Measurements from ENCODE around the gene SRSF11.
"Not testable (repeated sequence)": the region's sequence is repeated elsewhere in the genome, so short reads cannot be mapped to it uniquely, and the experiment has no call there.

Gene SRSF11, protein sequence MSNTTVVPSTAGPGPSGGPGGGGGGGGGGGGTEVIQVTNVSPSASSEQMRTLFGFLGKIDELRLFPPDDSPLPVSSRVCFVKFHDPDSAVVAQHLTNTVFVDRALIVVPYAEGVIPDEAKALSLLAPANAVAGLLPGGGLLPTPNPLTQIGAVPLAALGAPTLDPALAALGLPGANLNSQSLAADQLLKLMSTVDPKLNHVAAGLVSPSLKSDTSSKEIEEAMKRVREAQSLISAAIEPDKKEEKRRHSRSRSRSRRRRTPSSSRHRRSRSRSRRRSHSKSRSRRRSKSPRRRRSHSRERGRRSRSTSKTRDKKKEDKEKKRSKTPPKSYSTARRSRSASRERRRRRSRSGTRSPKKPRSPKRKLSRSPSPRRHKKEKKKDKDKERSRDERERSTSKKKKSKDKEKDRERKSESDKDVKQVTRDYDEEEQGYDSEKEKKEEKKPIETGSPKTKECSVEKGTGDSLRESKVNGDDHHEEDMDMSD

DNA sequence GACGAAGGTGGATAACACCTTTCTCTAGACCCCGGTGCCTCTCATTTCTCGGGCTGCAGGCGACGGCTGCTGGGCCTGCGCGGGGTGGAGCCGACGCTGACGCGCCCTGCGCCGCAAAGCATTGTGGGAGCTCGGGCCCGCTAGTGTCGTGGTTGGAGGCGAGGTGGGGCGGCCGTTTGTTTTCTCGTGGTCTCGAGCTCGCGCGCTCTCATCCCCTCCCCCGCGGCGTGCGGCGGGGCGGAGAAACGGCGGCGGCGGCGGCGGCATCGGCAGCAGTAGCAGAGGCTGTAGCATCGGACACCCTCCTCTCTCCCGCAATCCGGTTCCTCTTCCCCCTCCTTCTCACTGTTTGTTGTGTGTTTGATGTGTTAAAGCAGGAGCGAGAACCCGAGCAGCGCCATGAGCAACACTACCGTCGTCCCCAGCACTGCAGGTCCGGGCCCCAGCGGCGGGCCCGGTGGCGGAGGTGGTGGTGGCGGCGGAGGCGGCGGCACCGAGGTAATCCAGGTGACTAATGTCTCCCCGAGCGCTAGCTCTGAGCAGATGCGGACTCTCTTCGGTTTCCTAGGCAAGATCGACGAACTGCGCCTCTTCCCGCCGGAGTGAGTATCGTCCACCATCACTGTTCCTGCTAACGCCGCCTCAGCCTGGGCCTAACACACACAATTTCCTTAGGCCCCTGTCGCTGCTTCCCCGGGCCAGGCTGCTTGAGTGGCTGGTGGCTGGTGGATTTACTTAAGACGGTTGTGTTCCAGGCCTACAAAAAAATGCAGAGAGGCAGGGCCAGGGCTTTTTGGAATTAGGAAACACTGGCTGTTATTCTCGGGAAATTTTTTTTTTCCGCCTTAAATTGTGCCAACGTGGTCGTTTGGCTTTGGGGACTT is at the start of gene SRSF11:
Gene SRSF11 (plus strand): TSS at position 143 of the 884 bp plus-strand sequence. CDS start 257 bp downstream, at position 400.
- ChIA-PET CTCF (interaction anchor here (0.7 kb wide), 1 partner anchor 9 kb away, joined by 3 read pairs; no protein-coding TSS in a partner anchor), POLR2A (interaction anchor here (0.7 to 1.3 kb wide), 4 partner anchors 13 to 2000 kb away, joined by 3 to 15 read pairs (median 3); partner anchors contain the start of gene LRRC40)
- peak; percentile 45 for DNase-seq (ENCODE audit: low read depth, low spot score)
- H3K4me3 ChIP-seq (ENCODE audit: low read depth, low read length), result peak within 1 kb of the TSS; percentile 74
- TF ChIP-seq, protein P1, sequence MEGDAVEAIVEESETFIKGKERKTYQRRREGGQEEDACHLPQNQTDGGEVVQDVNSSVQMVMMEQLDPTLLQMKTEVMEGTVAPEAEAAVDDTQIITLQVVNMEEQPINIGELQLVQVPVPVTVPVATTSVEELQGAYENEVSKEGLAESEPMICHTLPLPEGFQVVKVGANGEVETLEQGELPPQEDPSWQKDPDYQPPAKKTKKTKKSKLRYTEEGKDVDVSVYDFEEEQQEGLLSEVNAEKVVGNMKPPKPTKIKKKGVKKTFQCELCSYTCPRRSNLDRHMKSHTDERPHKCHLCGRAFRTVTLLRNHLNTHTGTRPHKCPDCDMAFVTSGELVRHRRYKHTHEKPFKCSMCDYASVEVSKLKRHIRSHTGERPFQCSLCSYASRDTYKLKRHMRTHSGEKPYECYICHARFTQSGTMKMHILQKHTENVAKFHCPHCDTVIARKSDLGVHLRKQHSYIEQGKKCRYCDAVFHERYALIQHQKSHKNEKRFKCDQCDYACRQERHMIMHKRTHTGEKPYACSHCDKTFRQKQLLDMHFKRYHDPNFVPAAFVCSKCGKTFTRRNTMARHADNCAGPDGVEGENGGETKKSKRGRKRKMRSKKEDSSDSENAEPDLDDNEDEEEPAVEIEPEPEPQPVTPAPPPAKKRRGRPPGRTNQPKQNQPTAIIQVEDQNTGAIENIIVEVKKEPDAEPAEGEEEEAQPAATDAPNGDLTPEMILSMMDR (IDR thresholded peaks at IDR 0.05; ENCODE audit: insufficient read depth, low read length, missing control alignments), result no peak

DNA sequence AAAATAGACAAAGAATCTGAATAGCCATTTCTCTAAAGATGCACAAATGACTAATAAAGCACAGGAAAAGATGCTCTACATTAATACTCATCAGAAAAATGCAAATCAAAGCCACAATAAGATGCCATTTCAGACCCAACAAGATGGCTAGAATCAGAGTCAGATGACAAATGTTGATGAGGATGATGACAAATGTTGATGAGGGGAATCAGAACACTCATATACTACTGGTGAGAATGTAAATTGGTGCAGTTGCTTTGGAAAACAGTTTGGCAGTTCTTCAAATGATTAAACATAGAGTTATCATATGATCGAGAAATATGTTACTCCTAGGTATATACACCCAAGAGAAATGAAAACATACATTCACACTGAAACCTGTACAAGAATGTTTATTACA is 49.7 kb upstream of the SRSF11 start:
- CTCF ChIA-PET, result no interaction called here
- TF ChIP-seq, protein P1 (IDR thresholded peaks at IDR 0.05; ENCODE audit: insufficient read depth, low read length, missing control alignments), result no peak
- DNase-seq (ENCODE audit: low read depth, low spot score), result no peak
- POLR2A ChIA-PET, result no interaction called here
- no peak overlapping the region for H3K4me3 ChIP-seq (ENCODE audit: low read depth, low read length)

DNA sequence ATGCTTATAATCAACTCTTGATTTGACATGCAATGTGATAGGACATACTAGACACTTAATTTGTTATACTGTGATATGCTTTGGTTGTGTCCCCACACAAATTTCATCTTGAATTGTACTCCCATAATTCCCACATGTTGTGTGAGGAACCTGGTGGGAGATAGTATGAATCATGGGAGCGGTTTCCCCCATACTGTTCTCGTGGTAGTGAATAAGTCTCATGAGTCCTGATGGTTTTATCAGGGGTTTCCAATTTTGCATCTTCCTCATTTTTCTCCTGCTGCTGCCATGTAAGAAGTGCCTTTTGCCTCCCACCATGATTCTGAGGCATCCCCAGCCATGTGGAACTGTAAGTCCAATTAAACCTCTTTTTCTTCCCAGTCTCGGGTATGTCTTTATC is 36.0 kb upstream of the SRSF11 start:
- CTCF ChIA-PET; POLR2A ChIA-PET; H3K4me3 ChIP-seq (ENCODE audit: low read depth, low read length); DNase-seq (ENCODE audit: low read depth, low spot score): not testable (repeated sequence)

DNA sequence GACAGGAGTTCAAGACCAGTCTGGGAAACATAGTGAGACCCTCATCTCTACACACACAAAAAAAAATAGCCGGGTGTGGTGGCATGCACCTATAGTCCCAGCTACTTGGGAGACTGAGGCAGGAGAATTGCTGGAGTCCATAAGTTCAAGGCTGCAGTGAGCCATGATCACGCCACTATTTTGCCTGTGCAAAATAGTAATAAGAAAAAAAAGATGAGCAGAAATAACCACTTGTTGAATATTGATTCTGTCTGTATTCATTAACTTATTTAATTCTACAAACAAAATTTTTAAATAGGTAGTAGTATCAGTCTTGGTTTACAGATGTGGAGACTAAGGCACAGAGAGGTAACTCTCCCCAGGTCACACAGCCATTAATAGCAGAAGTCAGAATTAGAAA is 32.7 kb upstream of the SRSF11 start:
- POLR2A ChIA-PET, result no interaction called here

DNA sequence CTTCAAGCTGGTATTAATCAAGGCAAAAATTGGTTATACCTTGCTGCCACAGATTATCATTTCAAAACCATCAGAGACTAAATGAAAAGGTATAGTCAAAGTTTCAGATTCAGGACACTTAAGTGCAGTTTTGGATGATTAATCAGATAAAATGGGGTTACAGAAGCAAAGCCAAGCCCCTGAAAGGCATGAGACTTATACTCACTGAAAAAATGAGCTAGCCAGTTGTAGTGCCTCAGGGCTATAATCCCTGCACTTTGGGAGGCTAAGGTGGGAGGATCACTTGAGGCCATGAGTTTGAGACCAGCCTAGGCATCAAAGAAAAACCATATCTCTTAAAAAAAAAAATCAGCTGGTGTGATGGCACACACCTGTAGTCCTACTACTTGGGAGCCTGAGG is 31.0 kb upstream of the SRSF11 start:
- TF ChIP-seq, protein P1 (IDR thresholded peaks at IDR 0.05; ENCODE audit: insufficient read depth, low read length, missing control alignments), result no peak
- ChIA-PET CTCF (interaction anchor here (0.6 to 1.1 kb wide), 4 partner anchors 47 to 537 kb away, joined by 3 to 4 read pairs (median 3); no protein-coding TSS in a partner anchor), POLR2A (no interaction called here)
- H3K4me3 ChIP-seq (ENCODE audit: low read depth, low read length), result no peak overlapping the region
- DNase-seq (ENCODE audit: low read depth, low spot score), result no peak

More for the DNA sequence above, 32.7 kb upstream of the SRSF11 start:
- H3K4me3 ChIP-seq (ENCODE audit: low read depth, low read length), result no peak overlapping the region
- TF ChIP-seq, protein P1 (IDR thresholded peaks at IDR 0.05; ENCODE audit: insufficient read depth, low read length, missing control alignments), result no peak
- no peak for DNase-seq (ENCODE audit: low read depth, low spot score)
- CTCF ChIA-PET, result no interaction called here

DNA sequence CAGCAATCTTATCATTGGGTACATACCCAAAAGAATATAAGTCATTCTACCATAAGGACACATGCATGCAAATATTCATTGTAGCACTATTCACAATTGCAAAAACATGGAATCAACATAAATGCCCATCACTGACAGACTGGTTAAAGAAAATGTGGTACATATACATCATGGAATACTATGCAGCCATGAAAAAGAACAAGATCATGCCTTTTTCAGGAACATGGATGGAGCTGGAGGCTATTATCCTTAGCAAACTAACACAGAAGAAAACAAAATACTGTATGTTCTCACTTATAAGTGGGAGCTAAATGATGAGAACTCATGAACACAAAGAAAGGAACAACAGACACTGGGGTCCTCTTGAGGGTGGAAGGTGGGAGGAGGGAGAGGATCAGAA is 28.7 kb upstream of the SRSF11 start:
- H3K4me3 ChIP-seq (ENCODE audit: low read depth, low read length); POLR2A ChIA-PET; DNase-seq (ENCODE audit: low read depth, low spot score); CTCF ChIA-PET: not testable (repeated sequence)

DNA sequence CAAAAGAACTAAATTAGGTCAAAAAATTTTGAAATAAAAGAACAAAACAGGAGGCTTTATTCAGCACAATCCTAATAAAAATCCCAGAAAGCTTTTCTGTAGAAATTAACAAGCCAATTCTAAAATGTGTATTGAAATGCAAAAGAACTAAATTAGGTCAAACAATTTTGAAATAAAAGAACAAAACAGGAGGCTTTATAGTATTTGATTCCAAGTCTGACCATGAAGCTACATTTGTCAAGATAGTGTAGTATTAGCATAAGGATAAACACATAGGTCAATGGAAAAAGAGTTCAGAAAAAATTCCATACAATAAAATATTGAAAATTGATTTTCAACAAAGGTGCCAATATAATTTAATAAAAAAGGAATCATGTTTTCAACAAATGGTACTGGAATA is 26.6 kb upstream of the SRSF11 start:
- CTCF ChIA-PET, result no interaction called here

More for the DNA sequence above, 26.6 kb upstream of the SRSF11 start:
- no peak for DNase-seq (ENCODE audit: low read depth, low spot score)
- TF ChIP-seq, protein P1 (IDR thresholded peaks at IDR 0.05; ENCODE audit: insufficient read depth, low read length, missing control alignments), result no peak
- H3K4me3 ChIP-seq (ENCODE audit: low read depth, low read length), result no peak overlapping the region
- POLR2A ChIA-PET, result no interaction called here
